NCI-H748 (cell line): ENCODE measurements around the gene GIPR.
"Not testable (repeated sequence)": the region's sequence is repeated elsewhere in the genome, so short reads cannot be mapped to it uniquely, and the experiment has no call there.

Experiments used
- DNase-seq: peaks from one replicate; lab custom pipeline; 2025; ENCODE audit not compliant: unreplicated experiment; lab: John Stamatoyannopoulos, UW

Gene GIPR

GRCh38 chr19:45728683-45729082 is 60.7 kb downstream of the GIPR start:
- DNase-seq = not testable (repeated sequence)

GRCh38 chr19:45729800-45730290 is 61.8 kb downstream of the GIPR start:
- no peak for DNase-seq

GRCh38 chr19:45730368-45731288 is 62.6 kb downstream of the GIPR start, which contains the start of gene FBXO46:
FBXO46 (minus strand) TSS chr19:45730896; CDS start chr19:45713495, 17,401 bp downstream.
- peak; percentile 100 for DNase-seq
